K562 (cell line): Measurements from ENCODE around the gene KCNMB2. TPM values are rescaled to one million over a fixed set of nuclear protein-coding genes. Genes with fewer than 3 reads are reported as not detected.

Source experiments
- ATAC-seq: fragments of 200-7000 bp; cut with Tn5 transposase; 3 replicates; pipeline ENCODE4 v1.9.1; 2020; ENCODE audit warnings: moderate library complexity
- BruUV-seq: library from RNA; stranded (reverse); fragments of 400-500 nt; replicated peaks from 2 replicates; lab custom pipeline; 2021; lab: Mats Ljungman, UMichigan
- CTCF ChIA-PET: fragments of 300-600 bp; formaldehyde crosslinking; extraction: SDS; loops from one replicate; lab custom pipeline; 2021; ENCODE audit warnings: low intra/inter-chr PET ratio; lab: Yijun Ruan, JAX
- POLR2A ChIA-PET: fragments of 300-600, 350-650 bp; sonication (Branson Sonifier 250); formaldehyde crosslinking; extraction: SDS; loops from one replicate; lab custom pipeline; 2021; ENCODE audit warnings: antibody characterized with exemption, inconsistent platforms; lab: Yijun Ruan, JAX
- DNase-seq, 4 experiments: peaks; one replicate each; pipeline versions ENCODE4 v3.0.0 to v3.0.0-alpha.2; 2011 to 2018; ENCODE audit warnings: low spot score in 3 of 4, mixed read lengths in 3 of 4; ENCODE audit errors: extremely low read depth in 1 of 4
- FAIRE-seq: peaks from 2 replicates; lab custom pipeline; 2011; peaks lifted over from hg19 to GRCh38; lab: Jason Lieb, UNC
- H2AFZ ChIP-seq: 2 replicates; pipeline ENCODE4 v1.6.0; 2011; ENCODE audit warnings: low read depth, low read length, control low read depth, inconsistent platforms
- H3K27ac ChIP-seq: fragments of 200-600 bp; 3 replicates; pipeline ENCODE4 v1.8.0; 2011; ENCODE audit warnings: low read depth, mild to moderate bottlenecking, control low read depth, inconsistent platforms, low read length, moderate library complexity, mixed read lengths; ENCODE audit errors: extremely low read depth
- H3K27me3 ChIP-seq, 2 experiments: fragments of 300-600 bp in 1 of 2; 2 replicates in 1 of 2; 3 replicates in 1 of 2; pipeline versions ENCODE4 v1.6.0 to v1.8.0; 2011; ENCODE audit warnings: inconsistent platforms in 2 of 2, low read length in 2 of 2, mild to moderate bottlenecking in 1 of 2, mixed read lengths in 1 of 2, moderate library complexity in 1 of 2; ENCODE audit not compliant: control insufficient read depth in 2 of 2, insufficient read depth in 2 of 2
- H3K36me3 ChIP-seq: fragments of 300-600 bp; 3 replicates; pipeline ENCODE4 v1.8.0; 2011; ENCODE audit warnings: mild to moderate bottlenecking, low read length, inconsistent platforms; ENCODE audit not compliant: control insufficient read depth, insufficient read depth
- H3K4me1 ChIP-seq, 2 experiments: fragments of 200-600 bp in 1 of 2; replicated peaks in 1 of 2; 2 replicates in 1 of 2; 3 replicates in 1 of 2; pipeline versions ENCODE4 v1.5.1 to v1.8.0; 2011; ENCODE audit warnings: inconsistent platforms in 2 of 2, low read length in 2 of 2, mild to moderate bottlenecking in 1 of 2, mixed read lengths in 1 of 2, moderate library complexity in 1 of 2; ENCODE audit not compliant: control insufficient read depth in 2 of 2, insufficient read depth in 2 of 2
- H3K4me2 ChIP-seq: 2 replicates; pipeline ENCODE4 v1.6.1; 2011; ENCODE audit warnings: low read length, control low read depth, inconsistent platforms, mixed read lengths; ENCODE audit not compliant: insufficient read depth
- H3K4me3 ChIP-seq: fragments of 200-600 bp; sonication (generic), shearing (Covaris generic); 2 replicates; pipeline ENCODE4 v1.5.1; 2016; ENCODE audit warnings: control low read depth, inconsistent platforms
- H3K79me2 ChIP-seq: fragments of 200-600 bp; 3 replicates; pipeline ENCODE4 v1.8.0; 2011; ENCODE audit warnings: low read length, inconsistent platforms; ENCODE audit not compliant: control insufficient read depth, insufficient read depth
- H3K9ac ChIP-seq, 2 experiments: 2 replicates each; pipeline versions ENCODE4 v1.6.0 to v1.6.1; 2011; ENCODE audit warnings: low read depth in 2 of 2, low read length in 2 of 2, control low read depth in 1 of 2, inconsistent platforms in 1 of 2, mild to moderate bottlenecking in 1 of 2, mixed read lengths in 1 of 2; ENCODE audit not compliant: insufficient read depth in 1 of 2
- H3K9me1 ChIP-seq: one replicate; pipeline ENCODE4 v1.6.0; 2011; ENCODE audit warnings: inconsistent platforms, mild to moderate bottlenecking, low read length, moderate library complexity; ENCODE audit not compliant: control insufficient read depth, insufficient read depth
- H3K9me3 ChIP-seq: replicated peaks from 2 replicates; pipeline ENCODE4 v1.5.1; 2011; ENCODE audit warnings: low read depth, low read length, inconsistent platforms; ENCODE audit not compliant: control insufficient read depth, insufficient read depth
- H4K20me1 ChIP-seq: replicated peaks from 2 replicates; pipeline ENCODE4 v1.6.1; 2011; ENCODE audit warnings: low read length, inconsistent platforms, mixed read lengths; ENCODE audit not compliant: control insufficient read depth, insufficient read depth
- CBFB ChIP-seq: sonication (generic); formaldehyde crosslinking; IDR thresholded peaks from 2 replicates; pipeline ENCODE4 v1.4.0; 2020; ENCODE audit warnings: mild to moderate bottlenecking, missing genetic modification reagents
- HES1 ChIP-seq: fragments of 450-650 bp; IDR thresholded peaks from 2 replicates; pipeline ENCODE4 v1.6.1; 2016; ENCODE audit warnings: low read depth, mild to moderate bottlenecking, moderate library complexity
- HMGN3 ChIP-seq: IDR thresholded peaks from 2 replicates; pipeline ENCODE4 v1.6.1; 2011; ENCODE audit warnings: borderline replicate concordance, low read depth, mild to moderate bottlenecking, mixed read lengths, low read length; ENCODE audit not compliant: insufficient read length; ENCODE audit errors: extremely low read depth
- KLF13 ChIP-seq: fragments of 450-650 bp; IDR thresholded peaks from 2 replicates; pipeline ENCODE4 v1.6.1; 2016; ENCODE audit warnings: missing genetic modification characterization, low read depth, mild to moderate bottlenecking, missing compliant biosample characterization, moderate library complexity, borderline replicate concordance
- NELFE ChIP-seq: IDR thresholded peaks from 2 replicates; pipeline ENCODE4 v1.6.1; 2011; ENCODE audit warnings: mild to moderate bottlenecking; ENCODE audit not compliant: insufficient read depth, insufficient read length
- NR2C1 ChIP-seq, 2 experiments: fragments of 450-650 bp; IDR thresholded peaks; 2 replicates each; pipeline ENCODE4 v1.6.1; 2017; ENCODE audit warnings: mild to moderate bottlenecking in 2 of 2, antibody characterized with exemption in 1 of 2, inconsistent platforms in 1 of 2, missing compliant biosample characterization in 1 of 2, missing genetic modification characterization in 1 of 2
- RAD51 ChIP-seq: fragments of 450-650 bp; IDR thresholded peaks from 2 replicates; pipeline ENCODE4 v1.7.1; 2016; ENCODE audit warnings: low read depth, mild to moderate bottlenecking, borderline replicate concordance
- TBL1XR1 ChIP-seq, 2 experiments: IDR thresholded peaks; 2 replicates each; pipeline ENCODE4 v1.6.1; 2012; ENCODE audit warnings: improper control_type of control experiment in 2 of 2, low read length in 2 of 2, mild to moderate bottlenecking in 1 of 2
- ZNF23 ChIP-seq: fragments of 250-450 bp; sonication (Bioruptor Pico); IDR thresholded peaks from 2 replicates; pipeline ENCODE4 v1.4.0; 2020; ENCODE audit warnings: mild to moderate bottlenecking
- ZNF3 ChIP-seq: fragments of 250-450 bp; sonication (Bioruptor Pico); IDR thresholded peaks from 2 replicates; pipeline ENCODE4 v1.5.0; 2021; ENCODE audit warnings: mild to moderate bottlenecking, moderate library complexity
- ZNF696 ChIP-seq: fragments of 250-450 bp; sonication (Bioruptor Pico); conservative IDR thresholded peaks from 2 replicates; pipeline ENCODE4 v1.4.0; 2020; ENCODE audit warnings: mild to moderate bottlenecking, moderate library complexity
- WGBS: fragments of 100-300 bp; shearing (Covaris generic); methylation state at CpG from one replicate; pipeline ENCODE4 v1.1.6; 2016; ENCODE audit warnings: low coverage, mixed read lengths; ENCODE audit not compliant: insufficient coverage; ENCODE audit errors: missing lambda C conversion rate; 5-methylcytosine and 5-hydroxymethylcytosine counted together
- in situ Hi-C: fragments of 300-500 bp; cut with MboI; formaldehyde crosslinking; loops from 4 replicates; pipeline ENCODE4 v1.15.0; 2018; ENCODE audit warnings: inconsistent platforms, mixed read lengths
- intact Hi-C: fragments of 100-400 bp; cut with micrococcal nuclease; formaldehyde crosslinking; loops from 2 replicates; pipeline ENCODE4 v1.14.2; 2022
- polyA plus RNA-seq, 8 experiments: library from polyadenylated mRNA; depleted of rRNA in 4 of 8; stranded (reverse) in 5 of 8; unstranded in 3 of 8; fragments of >200 nt; fragmentation: Nextera tagmentation in 2 of 8; fragmentation: Illumina TruSeq in 1 of 8; extraction: Ambion mirVana in 2 of 8; extraction: Trizol in 1 of 8; gene quantifications; 2 replicates each; pipeline versions ENCODE4 v1.2.1 to v1.2.3, GENCODE V29; 2011 to 2014; ENCODE audit warnings: inconsistent platforms in 1 of 8, missing spikeins in 1 of 8
- total RNA-seq, 7 experiments: library from RNA; depleted of rRNA in 6 of 7; stranded (reverse); fragments of >200 nt in 6 of 7; fragmentation: Illumina TruSeq in 2 of 7; extraction: Trizol in 2 of 7; gene quantifications; 2 replicates each; pipeline versions ENCODE4 v1.2.1 to v1.2.3, GENCODE V29; 2011 to 2021; ENCODE audit warnings: low replicate concordance in 1 of 7
- TF ChIP-seq, protein P1 (sequence below): sonication (generic); formaldehyde crosslinking; IDR thresholded peaks from 2 replicates; pipeline ENCODE4 v1.4.0; 2020; ENCODE audit warnings: mild to moderate bottlenecking, missing genetic modification reagents
- TF ChIP-seq, protein P2 (sequence below), 2 experiments: fragments of 250-450 bp in 1 of 2; fragments of 450-650 bp in 1 of 2; sonication (Bioruptor Pico) in 1 of 2; IDR thresholded peaks; 2 replicates each; pipeline versions ENCODE4 v1.6.1 to v1.8.0; 2016 to 2021; ENCODE audit warnings: mild to moderate bottlenecking in 2 of 2, moderate library complexity in 2 of 2, missing compliant biosample characterization in 1 of 2, missing genetic modification characterization in 1 of 2

The KCNMB2 gene
- total and polyA plus RNA-seq, 9 of the 15 experiments (the other 6 are each of a cell fraction or from before 2014, with no cell fraction given), result 0.04 to 0.15 TPM; not detected in 7

GRCh38 chr3:178743297-178743696 lies 207.1 kb downstream of the KCNMB2 start:
- intact Hi-C loops (no loop called here), in situ Hi-C loops (no loop called here)
- ChIA-PET POLR2A (no interaction called here), CTCF (no interaction called here)
- Histone ChIP-seq H3K9me1 (no peaks in the 10 kb centered on the region), H2AFZ (no peak overlapping the region), H3K4me3 (no peak overlapping the region), H3K4me1 (no peaks in the 10 kb centered on the region), H3K27me3 (no peaks in the 10 kb centered on the region), H3K79me2 (no peaks in the 10 kb centered on the region), H3K36me3 (no peaks in the 10 kb centered on the region), H3K27ac (no peak overlapping the region), H3K9me3 (no peaks in the 10 kb centered on the region), H4K20me1 (no peaks in the 10 kb centered on the region), H3K4me2 (no peak overlapping the region), H3K9ac (no peak overlapping the region)
- WGBS, result 10% methylated on average over 4 of the region's 4 CpGs
- no peak for TF ChIP-seq HES1
- no peak for TF ChIP-seq ZNF23
- no peak for TF ChIP-seq ZNF696 (CRISPR knock-in tag)
- no peak for TF ChIP-seq TBL1XR1 (IDR thresholded peaks at IDR 0.05; ENCODE audit: low read length in 2 of 2)
- no peak for TF ChIP-seq RAD51
- TF ChIP-seq, protein P1, sequence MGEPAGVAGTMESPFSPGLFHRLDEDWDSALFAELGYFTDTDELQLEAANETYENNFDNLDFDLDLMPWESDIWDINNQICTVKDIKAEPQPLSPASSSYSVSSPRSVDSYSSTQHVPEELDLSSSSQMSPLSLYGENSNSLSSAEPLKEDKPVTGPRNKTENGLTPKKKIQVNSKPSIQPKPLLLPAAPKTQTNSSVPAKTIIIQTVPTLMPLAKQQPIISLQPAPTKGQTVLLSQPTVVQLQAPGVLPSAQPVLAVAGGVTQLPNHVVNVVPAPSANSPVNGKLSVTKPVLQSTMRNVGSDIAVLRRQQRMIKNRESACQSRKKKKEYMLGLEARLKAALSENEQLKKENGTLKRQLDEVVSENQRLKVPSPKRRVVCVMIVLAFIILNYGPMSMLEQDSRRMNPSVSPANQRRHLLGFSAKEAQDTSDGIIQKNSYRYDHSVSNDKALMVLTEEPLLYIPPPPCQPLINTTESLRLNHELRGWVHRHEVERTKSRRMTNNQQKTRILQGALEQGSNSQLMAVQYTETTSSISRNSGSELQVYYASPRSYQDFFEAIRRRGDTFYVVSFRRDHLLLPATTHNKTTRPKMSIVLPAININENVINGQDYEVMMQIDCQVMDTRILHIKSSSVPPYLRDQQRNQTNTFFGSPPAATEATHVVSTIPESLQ (CRISPR knock-in tag), result no peak
- no peak for TF ChIP-seq ZNF3 (CRISPR knock-in tag)
- TF ChIP-seq KLF13 (tag), result no peak
- TF ChIP-seq NELFE, result no peak
- TF ChIP-seq CBFB (CRISPR knock-in tag), result no peak
- TF ChIP-seq, protein P2, sequence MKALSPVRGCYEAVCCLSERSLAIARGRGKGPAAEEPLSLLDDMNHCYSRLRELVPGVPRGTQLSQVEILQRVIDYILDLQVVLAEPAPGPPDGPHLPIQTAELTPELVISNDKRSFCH (CRISPR knock-in tag; IDR thresholded peaks at IDR 0.05), result no peak
- TF ChIP-seq, protein P2 (tag; IDR thresholded peaks at IDR 0.05), result no peak
- TF ChIP-seq NR2C1 (IDR thresholded peaks at IDR 0.05), result no peak
- no peak for TF ChIP-seq NR2C1 (tag; IDR thresholded peaks at IDR 0.05)
- TF ChIP-seq HMGN3, result no peak
- DNase-seq, result no peak
- no TSS peak for BruUV-seq
- no peak for ATAC-seq
- FAIRE-seq, result no peak
